ENCODE measurements around the gene HOXA6. TPM values are rescaled to one million over a fixed set of nuclear protein-coding genes. Genes with fewer than 3 reads are reported as not detected.

HOXA6 gene
- total RNA-seq, 2 donors from 2014 or later: 10.9 to 29.6 TPM

GRCh38 chr7:27101957-27102580 lies 45.5 kb downstream of the HOXA6 start:
- intact Hi-C loops (cut with DNase I): no loop called here
- TF ChIP-seq CTCF (IDR thresholded peaks at IDR 0.05): no peak
- peak overlapping the region; percentile 38 for H3K4me3 ChIP-seq
- no peaks in the 10 kb centered on the region for H3K9me3 ChIP-seq
- DNase-seq: peak; percentile 43
- peaks cover 15% of the 10 kb centered on the region for H3K4me1 ChIP-seq
- H3K27ac ChIP-seq: peak overlapping the region; percentile 92
- H3K27me3 ChIP-seq: no peaks in the 10 kb centered on the region
- H3K9ac ChIP-seq (ENCODE audit: low read depth in 2 of 2, low read length in 2 of 2): peak overlapping the region; percentile 68 to 71
- no peaks in the 10 kb centered on the region for H3K36me3 ChIP-seq

GRCh38 chr7:27101171-27101956 lies 46.2 kb downstream of the HOXA6 start:
- H3K4me3 ChIP-seq: peak overlapping the region; percentile 38
- H3K4me1 ChIP-seq: peaks cover 13% of the 10 kb centered on the region
- no peaks in the 10 kb centered on the region for H3K36me3 ChIP-seq
- no peak for TF ChIP-seq CTCF (IDR thresholded peaks at IDR 0.05)
- H3K27me3 ChIP-seq: no peaks in the 10 kb centered on the region
- no peaks in the 10 kb centered on the region for H3K9me3 ChIP-seq
- peak; percentile 39 for DNase-seq
- peak overlapping the region; percentile 92 for H3K27ac ChIP-seq
- intact Hi-C loops (cut with DNase I): no loop called here
- H3K9ac ChIP-seq (ENCODE audit: low read depth in 2 of 2, low read length in 2 of 2): peak overlapping the region; percentile 68 to 71

GRCh38 chr7:27100694-27101170 lies 46.8 kb downstream of the HOXA6 start:
- Histone ChIP-seq H3K9ac (ENCODE audit: low read depth in 2 of 2, low read length in 2 of 2) (peak overlapping the region in 1 of 2 donors; percentile 71), H3K9me3 (no peaks in the 10 kb centered on the region), H3K36me3 (no peaks in the 10 kb centered on the region), H3K27ac (peak overlapping the region; percentile 92), H3K4me1 (peaks cover 11% of the 10 kb centered on the region), H3K4me3 (peak overlapping the region; percentile 38), H3K27me3 (no peaks in the 10 kb centered on the region)
- no peak for DNase-seq
- intact Hi-C loops (cut with DNase I): no loop called here
- TF ChIP-seq CTCF (IDR thresholded peaks at IDR 0.05): no peak

GRCh38 chr7:27099453-27100370 lies 47.9 kb downstream of the HOXA6 start:
- H3K27me3 ChIP-seq: no peaks in the 10 kb centered on the region

More at GRCh38 chr7:27099453-27100370, 47.9 kb downstream of the HOXA6 start:
- no peak for DNase-seq
- Histone ChIP-seq H3K4me1 (peaks cover 11% of the 10 kb centered on the region), H3K9ac (ENCODE audit: low read depth in 2 of 2, low read length in 2 of 2) (peak overlapping the region; percentile 51 to 93), H3K36me3 (no peaks in the 10 kb centered on the region), H3K27ac (peak overlapping the region; percentile 92), H3K9me3 (no peaks in the 10 kb centered on the region), H3K4me3 (no peak overlapping the region)
- TF ChIP-seq CTCF (IDR thresholded peaks at IDR 0.05): no peak
- intact Hi-C loops (cut with DNase I): loop anchor here (5.0 to 10.0 kb wide), 2 partner anchors 237 to 725 kb away; partner anchors contain the start of gene SKAP2

Data from colonic mucosa (tissue), 4 donors.